ENCODE data around the gene SYCE1.
"Not testable (repeated sequence)": the region's sequence is repeated elsewhere in the genome, so short reads cannot be mapped to it uniquely, and the experiment has no call there.

SYCE1 gene, protein sequence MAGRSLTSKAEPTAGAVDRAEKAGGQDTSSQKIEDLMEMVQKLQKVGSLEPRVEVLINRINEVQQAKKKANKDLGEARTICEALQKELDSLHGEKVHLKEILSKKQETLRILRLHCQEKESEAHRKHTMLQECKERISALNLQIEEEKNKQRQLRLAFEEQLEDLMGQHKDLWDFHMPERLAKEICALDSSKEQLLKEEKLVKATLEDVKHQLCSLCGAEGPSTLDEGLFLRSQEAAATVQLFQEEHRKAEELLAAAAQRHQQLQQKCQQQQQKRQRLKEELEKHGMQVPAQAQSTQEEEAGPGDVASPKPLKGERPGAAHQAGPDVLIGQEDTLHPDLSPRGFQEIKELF

DNA sequence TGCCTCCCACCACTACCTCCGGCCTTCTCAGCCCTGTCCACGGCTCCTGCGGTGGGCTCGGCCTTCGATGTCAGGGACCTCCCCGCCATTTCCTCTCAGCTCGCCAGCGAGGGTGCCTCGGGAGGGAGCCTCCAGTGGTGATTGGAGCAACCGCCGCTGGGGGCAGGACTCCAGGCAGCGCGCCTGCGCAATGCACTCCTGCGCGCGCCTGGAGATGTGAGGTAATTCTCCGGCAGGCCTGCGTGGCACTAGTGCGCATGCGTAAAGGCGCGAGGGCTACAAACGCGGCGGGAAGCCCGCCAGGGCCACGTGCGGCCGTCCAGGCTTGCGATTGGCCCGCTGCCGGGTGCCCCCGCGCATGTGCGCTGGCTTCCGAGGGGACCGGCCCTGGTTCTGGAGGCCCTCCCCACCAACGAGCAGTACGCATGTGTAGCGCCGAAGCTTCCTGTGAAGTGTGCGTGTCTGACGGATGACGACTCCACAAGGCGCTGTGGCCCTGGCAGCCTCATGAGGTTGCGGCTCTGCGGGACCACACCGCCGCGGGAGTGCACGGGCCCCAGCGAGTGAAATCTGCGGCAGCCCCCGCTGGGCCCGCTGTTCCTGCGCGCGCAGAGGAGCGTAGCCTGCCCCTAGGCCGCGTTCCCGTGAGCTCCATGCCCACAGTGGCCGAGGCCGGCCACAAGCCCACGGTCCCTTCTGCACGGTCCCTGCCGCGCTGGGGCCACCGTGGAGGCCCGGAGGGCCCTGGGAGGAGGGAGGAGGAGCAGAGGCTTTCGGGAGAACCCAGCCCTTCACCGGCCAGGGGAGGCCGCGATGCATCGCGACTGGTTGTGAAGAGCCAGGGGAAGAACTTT lies at the start of gene SYCE1:
Gene SYCE1 (minus strand): TSS at position 143 of the 854 bp plus-strand sequence. CDS start 54 bp downstream, at position 89.
- H3K36me3 ChIP-seq (ENCODE audit: control insufficient read depth in 1 of 2, insufficient read depth in 2 of 2, low read length in 2 of 2): no peaks in the 10 kb centered on the region
- no peaks in the 10 kb centered on the region for H3K27me3 ChIP-seq (ENCODE audit: control insufficient read depth in 1 of 2, insufficient read depth in 2 of 2, low read length in 2 of 2)
- no peak within 1 kb of the TSS for H3K4me3 ChIP-seq (ENCODE audit: low read depth in 1 of 2, low read length in 2 of 2)
- no peaks in the 10 kb centered on the region for H3K4me1 ChIP-seq (ENCODE audit: control insufficient read depth in 1 of 2, insufficient read depth in 2 of 2, low read length in 2 of 2)
- no peak within 1 kb of the TSS for H3K27ac ChIP-seq (ENCODE audit: low read depth, low read length)
- no peak within 1 kb of the TSS for H3K9ac ChIP-seq (ENCODE audit: low read depth in 1 of 2, low read length in 2 of 2)
- H3K9me3 ChIP-seq (ENCODE audit: control insufficient read depth in 1 of 2, low read length in 2 of 2): peaks cover 0 to 4% of the 10 kb centered on the region in 2 donors

DNA sequence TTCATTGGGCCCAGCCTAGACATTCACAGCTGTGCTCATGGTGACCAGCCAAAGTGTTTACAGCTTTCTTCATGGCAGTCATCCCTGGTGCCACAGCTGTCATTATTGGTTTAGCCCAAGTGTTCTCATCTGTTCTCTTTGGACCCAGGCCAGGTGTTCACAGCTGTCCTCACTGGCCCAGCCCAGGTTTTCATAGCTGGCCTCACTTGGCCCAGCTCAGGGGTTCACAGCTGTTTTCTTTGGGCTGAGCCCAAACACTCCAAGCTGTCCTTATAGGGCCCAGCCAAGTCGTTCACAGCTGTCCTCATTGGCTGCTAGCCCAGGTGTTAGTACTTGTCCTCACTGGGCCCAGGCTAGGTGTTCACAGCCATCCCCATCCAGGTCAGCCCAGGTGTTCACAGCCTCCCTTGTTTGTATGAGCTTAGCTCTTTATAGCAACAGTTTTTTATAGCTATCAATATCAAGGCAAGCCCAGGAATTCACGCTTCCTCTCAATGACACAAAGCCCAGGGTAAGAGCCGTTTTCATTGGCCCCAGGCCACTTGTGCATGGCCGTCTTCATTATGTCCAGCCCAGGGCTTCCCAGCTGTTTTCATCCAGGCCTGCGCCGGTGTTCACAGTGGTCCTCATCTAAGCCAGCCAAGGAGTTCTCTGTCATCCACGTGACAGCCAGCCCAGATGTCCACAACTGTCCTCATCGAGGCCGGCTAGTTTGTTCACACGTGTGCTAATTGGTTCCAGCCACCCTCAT lies 49.6 kb upstream of the SYCE1 start:
- Histone ChIP-seq H3K27me3 (ENCODE audit: control insufficient read depth in 1 of 2, insufficient read depth in 2 of 2, low read length in 2 of 2) (no peaks in the 10 kb centered on the region), H3K9me3 (ENCODE audit: control insufficient read depth in 1 of 2, low read length in 2 of 2) (no peaks in the 10 kb centered on the region), H3K27ac (ENCODE audit: low read depth, low read length) (no peak overlapping the region), H3K36me3 (ENCODE audit: control insufficient read depth in 1 of 2, insufficient read depth in 2 of 2, low read length in 2 of 2) (no peaks in the 10 kb centered on the region), H3K9ac (ENCODE audit: low read depth in 1 of 2, low read length in 2 of 2) (no peak overlapping the region), H3K4me3 (ENCODE audit: low read depth in 1 of 2, low read length in 2 of 2) (no peak overlapping the region), H3K4me1 (ENCODE audit: control insufficient read depth in 1 of 2, insufficient read depth in 2 of 2, low read length in 2 of 2) (no peaks in the 10 kb centered on the region)

DNA sequence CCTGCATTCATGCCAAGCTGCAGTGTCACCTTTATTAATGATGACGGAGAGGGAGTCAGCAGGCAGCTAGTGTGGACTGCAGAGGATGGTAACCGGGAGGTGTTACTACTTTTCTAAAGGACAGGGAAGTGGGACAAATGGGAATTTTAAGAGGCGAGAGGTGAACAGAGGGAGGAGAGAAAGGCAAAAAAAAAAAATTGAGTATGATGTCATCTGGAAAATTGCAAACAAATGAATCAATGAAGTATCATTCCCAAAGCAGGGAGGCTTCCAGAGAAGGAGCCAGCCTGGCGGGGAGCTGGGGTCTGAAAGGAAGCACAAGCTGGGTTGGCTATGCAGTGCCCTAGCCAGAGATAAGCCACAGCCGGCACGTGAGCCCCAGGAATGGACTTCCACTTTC lies 48.3 kb upstream of the SYCE1 start:
- H3K4me1 ChIP-seq (ENCODE audit: control insufficient read depth in 1 of 2, insufficient read depth in 2 of 2, low read length in 2 of 2): no peaks in the 10 kb centered on the region
- H3K36me3 ChIP-seq (ENCODE audit: control insufficient read depth in 1 of 2, insufficient read depth in 2 of 2, low read length in 2 of 2): no peaks in the 10 kb centered on the region
- no peak overlapping the region for H3K27ac ChIP-seq (ENCODE audit: low read depth, low read length)
- no peaks in the 10 kb centered on the region for H3K9me3 ChIP-seq (ENCODE audit: control insufficient read depth in 1 of 2, low read length in 2 of 2)
- H3K9ac ChIP-seq (ENCODE audit: low read depth in 1 of 2, low read length in 2 of 2): no peak overlapping the region
- H3K4me3 ChIP-seq (ENCODE audit: low read depth in 1 of 2, low read length in 2 of 2): no peak overlapping the region
- H3K27me3 ChIP-seq (ENCODE audit: control insufficient read depth in 1 of 2, insufficient read depth in 2 of 2, low read length in 2 of 2): no peaks in the 10 kb centered on the region

GRCh38 chr10:133611079-133611478 lies 45.7 kb upstream of the SYCE1 start:
- no peak overlapping the region for H3K27ac ChIP-seq (ENCODE audit: low read depth, low read length)
- H3K4me1 ChIP-seq (ENCODE audit: control insufficient read depth in 1 of 2, insufficient read depth in 2 of 2, low read length in 2 of 2): no peaks in the 10 kb centered on the region
- H3K27me3 ChIP-seq (ENCODE audit: control insufficient read depth in 1 of 2, insufficient read depth in 2 of 2, low read length in 2 of 2): peaks cover 0 to 5% of the 10 kb centered on the region in 2 donors
- peaks cover 2 to 6% of the 10 kb centered on the region in 2 donors for H3K9me3 ChIP-seq (ENCODE audit: control insufficient read depth in 1 of 2, low read length in 2 of 2)
- no peak overlapping the region for H3K4me3 ChIP-seq (ENCODE audit: low read depth in 1 of 2, low read length in 2 of 2)
- no peaks in the 10 kb centered on the region for H3K36me3 ChIP-seq (ENCODE audit: control insufficient read depth in 1 of 2, insufficient read depth in 2 of 2, low read length in 2 of 2)
- H3K9ac ChIP-seq (ENCODE audit: low read depth in 1 of 2, low read length in 2 of 2): no peak overlapping the region

DNA sequence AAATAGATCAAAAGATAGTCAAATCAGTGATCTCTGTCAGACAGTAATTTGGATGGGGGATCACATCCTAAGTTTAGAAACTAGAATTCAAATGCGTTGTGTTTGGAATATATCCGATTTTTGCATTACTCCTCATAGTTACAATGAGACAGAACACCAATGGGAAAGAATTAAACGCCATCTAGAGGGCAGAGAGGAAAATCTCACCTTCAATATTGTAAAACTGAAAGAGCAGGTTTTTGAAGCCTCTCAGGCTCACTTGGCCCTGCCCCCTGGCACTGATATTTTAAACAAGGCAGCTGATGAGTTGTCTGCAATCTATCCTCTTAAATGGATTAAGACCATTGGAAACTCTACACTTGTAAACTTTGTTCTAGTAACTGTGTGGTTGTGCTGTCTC lies 43.5 kb upstream of the SYCE1 start:
- no peaks in the 10 kb centered on the region for H3K4me1 ChIP-seq (ENCODE audit: control insufficient read depth in 1 of 2, insufficient read depth in 2 of 2, low read length in 2 of 2)
- H3K36me3 ChIP-seq (ENCODE audit: control insufficient read depth in 1 of 2, insufficient read depth in 2 of 2, low read length in 2 of 2): no peaks in the 10 kb centered on the region
- H3K4me3 ChIP-seq (ENCODE audit: low read depth in 1 of 2, low read length in 2 of 2): no peak overlapping the region
- peaks cover under 1 to 5% of the 10 kb centered on the region in 2 donors for H3K27me3 ChIP-seq (ENCODE audit: control insufficient read depth in 1 of 2, insufficient read depth in 2 of 2, low read length in 2 of 2)
- H3K27ac ChIP-seq (ENCODE audit: low read depth, low read length): no peak overlapping the region
- no peak overlapping the region for H3K9ac ChIP-seq (ENCODE audit: low read depth in 1 of 2, low read length in 2 of 2)
- peaks cover 2 to 6% of the 10 kb centered on the region in 2 donors for H3K9me3 ChIP-seq (ENCODE audit: control insufficient read depth in 1 of 2, low read length in 2 of 2)

DNA sequence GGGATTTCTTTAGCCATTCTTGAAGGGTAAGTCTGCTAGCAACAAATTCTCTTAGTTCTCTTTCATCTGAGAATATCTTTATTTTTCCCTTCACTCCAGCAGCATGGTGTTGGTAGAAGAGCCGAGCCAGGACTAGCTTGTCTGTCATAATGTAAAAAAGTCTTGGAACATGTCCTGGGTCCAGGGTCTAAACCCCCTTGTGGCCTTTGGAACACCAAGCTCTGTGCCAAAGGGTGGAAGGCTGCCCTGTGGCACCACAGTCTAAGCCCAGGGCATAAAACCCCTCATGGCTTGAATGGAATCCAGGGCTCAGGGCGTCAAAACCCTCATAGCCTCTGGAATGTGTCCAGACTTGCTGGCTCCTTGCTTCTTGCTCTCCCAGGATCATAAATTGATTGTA lies 38.1 kb upstream of the SYCE1 start:
- H3K9me3 ChIP-seq (ENCODE audit: control insufficient read depth in 1 of 2, low read length in 2 of 2); H3K4me1 ChIP-seq (ENCODE audit: control insufficient read depth in 1 of 2, insufficient read depth in 2 of 2, low read length in 2 of 2); H3K27me3 ChIP-seq (ENCODE audit: control insufficient read depth in 1 of 2, insufficient read depth in 2 of 2, low read length in 2 of 2); H3K9ac ChIP-seq (ENCODE audit: low read depth in 1 of 2, low read length in 2 of 2); H3K36me3 ChIP-seq (ENCODE audit: control insufficient read depth in 1 of 2, insufficient read depth in 2 of 2, low read length in 2 of 2); H3K27ac ChIP-seq (ENCODE audit: low read depth, low read length); H3K4me3 ChIP-seq (ENCODE audit: low read depth in 1 of 2, low read length in 2 of 2): not testable (repeated sequence)

DNA sequence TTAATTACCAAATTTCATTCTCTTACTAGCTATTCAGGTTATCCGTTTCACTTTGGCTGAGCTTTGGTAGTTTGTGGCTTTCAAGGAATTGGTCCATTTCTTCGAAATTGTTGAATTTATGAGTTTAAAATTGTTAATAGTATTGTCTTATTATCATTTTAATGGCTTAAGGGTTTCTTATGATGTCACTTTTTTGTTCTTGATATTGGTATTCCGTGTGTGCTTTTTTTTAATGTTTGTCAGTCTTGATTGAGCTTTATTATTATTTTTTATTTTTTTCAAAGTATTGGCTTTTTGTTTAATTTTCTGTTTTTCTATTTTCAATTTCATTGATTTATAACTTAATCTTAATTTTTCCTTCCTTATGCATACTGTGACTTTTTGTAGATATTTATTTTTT lies 35.3 kb upstream of the SYCE1 start:
- Histone ChIP-seq H3K9ac (ENCODE audit: low read depth in 1 of 2, low read length in 2 of 2) (no peak overlapping the region), H3K4me1 (ENCODE audit: control insufficient read depth in 1 of 2, insufficient read depth in 2 of 2, low read length in 2 of 2) (no peaks in the 10 kb centered on the region), H3K27ac (ENCODE audit: low read depth, low read length) (no peak overlapping the region), H3K27me3 (ENCODE audit: control insufficient read depth in 1 of 2, insufficient read depth in 2 of 2, low read length in 2 of 2) (peaks cover 0 to 8% of the 10 kb centered on the region in 2 donors), H3K36me3 (ENCODE audit: control insufficient read depth in 1 of 2, insufficient read depth in 2 of 2, low read length in 2 of 2) (no peaks in the 10 kb centered on the region), H3K9me3 (ENCODE audit: control insufficient read depth in 1 of 2, low read length in 2 of 2) (no peaks in the 10 kb centered on the region), H3K4me3 (ENCODE audit: low read depth in 1 of 2, low read length in 2 of 2) (no peak overlapping the region)

- H3K27me3 ChIP-seq (ENCODE audit: control insufficient read depth in 1 of 2, insufficient read depth in 2 of 2, low read length in 2 of 2); H3K27ac ChIP-seq (ENCODE audit: low read depth, low read length); H3K9me3 ChIP-seq (ENCODE audit: control insufficient read depth in 1 of 2, low read length in 2 of 2); H3K36me3 ChIP-seq (ENCODE audit: control insufficient read depth in 1 of 2, insufficient read depth in 2 of 2, low read length in 2 of 2); H3K4me3 ChIP-seq (ENCODE audit: low read depth in 1 of 2, low read length in 2 of 2); H3K9ac ChIP-seq (ENCODE audit: low read depth in 1 of 2, low read length in 2 of 2); H3K4me1 ChIP-seq (ENCODE audit: control insufficient read depth in 1 of 2, insufficient read depth in 2 of 2, low read length in 2 of 2): not testable (repeated sequence)
Measured at GRCh38 chr10:133599869-133600268, 34.5 kb upstream of the SYCE1 start.

DNA sequence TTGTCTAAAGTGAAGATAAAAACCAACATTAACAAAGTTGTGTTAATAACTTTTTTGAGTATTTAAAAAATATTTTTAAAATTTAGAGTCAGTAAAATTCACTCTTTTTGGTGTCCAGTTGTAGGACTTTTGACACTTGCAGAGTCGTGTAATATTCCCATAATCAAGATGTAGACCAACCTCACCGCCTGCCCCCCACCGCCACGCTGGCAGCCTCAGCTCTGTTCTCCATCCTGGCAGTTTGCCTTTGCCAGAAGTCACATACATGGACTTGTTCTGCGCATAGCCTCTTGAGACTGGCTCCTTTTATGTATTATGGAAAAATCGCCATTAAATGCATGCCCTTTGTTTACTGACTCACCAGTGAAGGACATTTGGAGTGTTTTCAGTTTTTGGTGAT lies 27.3 kb upstream of the SYCE1 start:
- Histone ChIP-seq H3K4me3 (ENCODE audit: low read depth in 1 of 2, low read length in 2 of 2) (no peak overlapping the region), H3K36me3 (ENCODE audit: control insufficient read depth in 1 of 2, insufficient read depth in 2 of 2, low read length in 2 of 2) (no peaks in the 10 kb centered on the region), H3K4me1 (ENCODE audit: control insufficient read depth in 1 of 2, insufficient read depth in 2 of 2, low read length in 2 of 2) (no peaks in the 10 kb centered on the region), H3K27me3 (ENCODE audit: control insufficient read depth in 1 of 2, insufficient read depth in 2 of 2, low read length in 2 of 2) (peaks cover 0 to 4% of the 10 kb centered on the region in 2 donors), H3K9ac (ENCODE audit: low read depth in 1 of 2, low read length in 2 of 2) (no peak overlapping the region), H3K27ac (ENCODE audit: low read depth, low read length) (no peak overlapping the region), H3K9me3 (ENCODE audit: control insufficient read depth in 1 of 2, low read length in 2 of 2) (no peaks in the 10 kb centered on the region)

- H3K9ac ChIP-seq (ENCODE audit: low read depth in 1 of 2, low read length in 2 of 2): no peak overlapping the region
- H3K36me3 ChIP-seq (ENCODE audit: control insufficient read depth in 1 of 2, insufficient read depth in 2 of 2, low read length in 2 of 2): no peaks in the 10 kb centered on the region
- no peak overlapping the region for H3K27ac ChIP-seq (ENCODE audit: low read depth, low read length)
- no peak overlapping the region for H3K4me3 ChIP-seq (ENCODE audit: low read depth in 1 of 2, low read length in 2 of 2)
- H3K9me3 ChIP-seq (ENCODE audit: control insufficient read depth in 1 of 2, low read length in 2 of 2): no peaks in the 10 kb centered on the region
- no peaks in the 10 kb centered on the region for H3K4me1 ChIP-seq (ENCODE audit: control insufficient read depth in 1 of 2, insufficient read depth in 2 of 2, low read length in 2 of 2)
- peaks cover 0 to 4% of the 10 kb centered on the region in 2 donors for H3K27me3 ChIP-seq (ENCODE audit: control insufficient read depth in 1 of 2, insufficient read depth in 2 of 2, low read length in 2 of 2)
Measured at GRCh38 chr10:133590970-133591359, 25.6 kb upstream of the SYCE1 start.

Data from duodenal mucosa (tissue), 2 donors.